ENCODE results near the gene DEK.
"Not testable (repeated sequence)": the region's sequence is repeated elsewhere in the genome, so short reads cannot be mapped to it uniquely, and the experiment has no call there.

DEK gene

DNA sequence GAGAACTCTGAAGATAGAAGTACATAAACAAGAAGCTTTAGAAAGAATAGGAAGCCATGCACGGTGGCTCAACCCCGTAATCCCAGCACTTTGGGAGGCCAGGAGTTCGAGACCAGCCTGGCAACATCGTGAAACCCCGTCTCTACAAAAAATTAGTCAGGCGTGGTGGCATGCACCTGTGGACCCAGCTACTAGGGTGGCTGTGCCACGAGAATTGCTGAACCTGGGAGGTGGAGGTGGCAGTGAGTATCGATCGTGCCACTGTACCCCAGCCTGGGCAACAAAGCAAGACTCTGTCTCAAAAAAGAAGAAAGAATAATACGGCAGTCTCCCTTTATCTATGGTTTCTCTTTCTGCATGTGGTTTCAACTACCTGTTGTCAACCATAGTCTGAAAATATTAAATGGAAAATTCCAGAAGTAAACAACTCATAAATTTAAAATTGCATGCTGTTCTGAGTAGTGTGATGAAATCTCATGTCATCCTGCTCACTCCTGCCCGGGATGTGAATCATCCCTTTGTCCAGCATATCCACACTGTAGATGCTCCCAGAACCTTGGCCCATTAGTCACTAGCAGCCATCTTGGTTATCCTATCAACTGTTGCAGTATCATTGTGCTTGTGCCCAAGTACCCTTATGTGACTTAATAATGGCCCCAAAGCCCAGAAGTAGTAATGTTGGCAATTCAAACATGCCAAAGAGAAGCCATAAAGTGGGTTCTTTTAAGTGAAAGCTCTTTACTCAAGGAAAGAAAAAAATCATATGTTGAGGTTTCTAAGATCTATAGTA lies 22.1 kb downstream of the DEK start:
- DNase-seq (ENCODE audit: extremely low spot score, insufficient read length, low read depth) (no peak), FAIRE-seq (no peak)

DNA sequence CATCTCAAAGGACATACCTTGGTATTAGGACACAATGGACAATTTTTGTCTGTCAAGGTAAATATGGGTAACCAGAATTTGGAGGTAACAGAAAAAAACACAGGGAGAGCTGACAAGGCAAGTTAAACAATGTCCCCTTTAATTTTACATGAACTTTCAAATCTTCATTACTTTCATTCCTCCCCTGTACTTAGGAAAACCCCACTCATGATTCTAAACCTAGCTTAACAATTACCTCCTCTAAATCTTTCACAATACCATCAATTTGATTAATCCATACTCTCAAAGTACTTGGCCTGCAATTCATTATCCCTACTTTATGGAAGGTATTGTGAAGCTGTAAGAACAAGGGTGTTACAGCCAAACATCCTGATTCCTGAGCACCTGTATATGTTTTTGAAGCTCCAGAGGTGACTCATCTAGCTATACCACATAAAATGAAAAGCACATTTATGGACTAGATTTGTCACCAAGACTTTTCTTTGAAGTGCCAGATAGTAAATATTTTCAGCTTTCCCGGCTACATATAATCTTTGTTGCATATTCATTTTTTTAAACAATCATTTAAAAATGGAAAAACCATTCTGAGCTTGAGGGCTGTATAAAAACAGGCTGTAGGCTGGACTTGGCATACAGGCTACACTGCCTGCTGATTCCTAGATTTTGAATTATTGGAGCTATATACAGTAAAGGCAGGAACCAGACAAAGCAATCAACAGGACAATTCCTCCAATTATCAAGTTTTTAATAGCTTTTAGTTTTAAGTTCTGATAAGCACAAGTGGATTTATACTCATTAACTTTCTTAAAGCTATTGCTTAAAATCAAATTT lies 22.9 kb downstream of the DEK start:
- no peak for DNase-seq (ENCODE audit: extremely low spot score, insufficient read length, low read depth)
- no peak for FAIRE-seq

DNA sequence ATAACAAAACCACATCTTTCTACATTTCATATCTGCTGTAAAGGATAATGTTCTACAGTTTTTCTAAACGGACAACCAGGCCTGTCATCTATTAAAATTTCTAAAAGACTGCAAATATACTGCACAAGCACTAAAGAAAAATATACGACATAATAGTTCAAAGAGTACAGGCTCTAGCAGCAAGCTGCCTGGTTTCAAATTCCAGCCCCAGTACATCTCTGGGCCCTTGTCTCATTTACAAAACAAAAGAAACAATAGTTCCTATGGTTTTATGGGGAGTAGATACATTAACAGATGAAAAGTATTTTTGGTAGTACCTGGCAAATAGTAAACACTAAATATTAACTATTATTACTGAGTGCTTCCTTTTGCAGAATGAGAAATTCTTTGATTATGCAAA lies 24.1 kb downstream of the DEK start:
- no peak for FAIRE-seq
- no peak for DNase-seq (ENCODE audit: extremely low spot score, insufficient read length, low read depth)

DNA sequence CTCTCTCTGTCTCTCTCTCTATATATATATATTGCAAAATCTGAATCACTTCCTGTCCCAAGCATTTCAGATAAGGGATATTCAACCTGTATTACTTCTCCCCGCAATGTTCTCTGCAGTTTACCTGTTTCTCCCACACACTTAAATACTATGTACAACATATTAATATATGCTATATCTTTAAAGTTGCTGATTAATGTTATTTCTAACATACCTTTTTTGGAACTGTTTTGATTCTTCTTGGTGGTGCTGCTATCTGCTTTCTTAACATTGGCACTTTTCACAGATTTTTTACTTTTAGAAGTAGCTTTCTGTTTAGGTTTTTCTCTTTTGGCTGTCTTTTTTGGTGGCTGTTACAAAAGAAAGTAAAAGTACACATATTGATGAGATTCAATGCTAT lies 27.2 kb downstream of the DEK start:
- DNase-seq (ENCODE audit: extremely low spot score, insufficient read length, low read depth) (no peak), FAIRE-seq (no peak)

DNA sequence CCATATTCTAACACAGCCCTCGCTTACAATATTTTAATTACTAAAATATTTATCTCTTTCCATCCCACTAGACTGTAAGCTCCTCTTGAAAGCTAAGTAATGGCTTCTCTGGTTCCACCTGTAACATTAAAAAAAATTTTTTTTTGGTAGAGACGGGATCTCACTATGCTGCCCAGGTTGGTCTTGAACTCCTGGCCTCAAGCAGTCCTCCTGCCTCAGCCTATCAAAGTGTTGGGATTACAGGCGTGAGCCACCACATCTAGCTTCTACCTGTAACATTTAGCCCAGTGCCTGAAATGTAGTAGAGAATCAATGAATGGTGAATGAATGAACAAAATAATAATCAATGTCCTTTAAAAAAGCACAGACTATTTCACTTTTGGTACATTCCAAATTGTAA lies 28.8 kb downstream of the DEK start:
- FAIRE-seq, result no peak
- DNase-seq (ENCODE audit: extremely low spot score, insufficient read length, low read depth), result no peak

DNA sequence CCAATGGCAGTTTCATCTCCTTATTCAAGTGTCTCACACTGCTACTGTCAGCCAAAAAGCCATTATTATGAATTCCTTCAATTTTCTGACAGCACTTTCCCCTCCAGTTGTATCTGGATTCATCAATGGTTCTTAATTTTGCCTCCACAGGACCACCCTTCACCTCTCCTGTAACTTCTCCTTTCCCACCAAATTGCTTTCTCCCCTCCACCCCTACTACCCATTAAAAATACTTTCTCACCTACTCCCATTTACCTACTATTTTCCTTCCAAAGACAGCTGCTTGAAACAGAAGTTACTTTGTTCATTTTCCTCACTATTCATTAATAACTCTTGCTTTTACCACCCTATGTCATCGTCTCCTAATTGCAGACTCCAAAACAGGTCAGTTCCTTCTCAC lies 29.8 kb downstream of the DEK start:
- DNase-seq (ENCODE audit: extremely low spot score, insufficient read length, low read depth), result no peak
- FAIRE-seq, result no peak

DNA sequence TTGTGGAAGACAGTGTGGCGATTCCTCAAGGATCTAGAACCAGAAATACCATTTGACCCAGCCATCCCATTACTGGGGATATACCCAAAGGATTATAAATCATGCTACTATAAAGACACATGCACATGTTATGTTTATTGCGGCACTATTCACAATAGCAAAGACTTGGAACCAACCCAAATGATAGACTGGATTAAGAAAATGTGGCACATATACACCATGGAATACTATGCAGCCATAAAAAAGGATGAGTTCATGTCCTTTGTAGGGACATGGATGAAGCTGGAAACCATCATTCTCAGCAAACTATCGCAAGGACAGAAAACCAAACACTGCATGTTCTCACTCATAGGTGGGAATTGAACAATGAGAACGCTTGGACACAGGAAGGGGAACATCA lies 30.6 kb downstream of the DEK start:
- not testable (repeated sequence) for FAIRE-seq; DNase-seq (ENCODE audit: extremely low spot score, insufficient read length, low read depth)

DNA sequence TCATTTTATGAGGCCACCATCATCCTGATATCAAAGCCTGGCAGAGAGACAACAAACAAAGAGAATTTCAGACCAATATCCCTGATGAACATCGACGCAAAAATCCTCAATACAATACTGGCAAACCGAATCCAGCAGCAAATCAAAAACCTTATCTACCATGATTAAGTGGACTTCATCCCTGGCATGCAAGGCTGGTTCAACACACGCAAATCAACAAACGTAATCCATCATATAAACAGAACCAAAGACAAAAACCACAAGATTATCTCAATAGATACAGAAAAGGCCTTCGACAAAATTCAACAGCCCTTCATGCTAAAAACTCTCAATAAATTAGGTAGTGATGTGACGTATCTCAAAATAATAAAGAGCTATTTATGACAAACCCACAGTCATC lies 32.5 kb downstream of the DEK start:
- not testable (repeated sequence) for FAIRE-seq; DNase-seq (ENCODE audit: extremely low spot score, insufficient read length, low read depth)

DNA sequence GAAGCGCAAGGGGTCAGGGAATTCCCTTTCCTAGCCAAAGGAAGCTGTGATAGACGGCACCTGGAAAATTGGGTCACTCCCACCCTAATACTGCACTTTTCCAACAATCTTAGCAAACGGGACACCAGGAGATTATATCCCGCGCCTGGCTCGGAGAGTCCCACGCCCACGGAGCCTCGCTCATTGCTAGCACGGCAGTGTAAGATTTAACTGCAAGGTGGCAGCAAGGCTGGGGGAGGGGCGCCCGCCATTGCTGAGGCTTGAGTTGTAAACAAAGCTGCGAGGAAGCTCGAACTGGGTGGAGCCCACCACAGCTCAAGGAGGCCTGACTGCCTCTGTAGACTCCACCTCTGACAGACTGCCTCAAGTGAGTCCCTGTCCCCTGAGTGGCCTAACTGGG lies 35.7 kb downstream of the DEK start:
- not testable (repeated sequence) for DNase-seq (ENCODE audit: extremely low spot score, insufficient read length, low read depth); FAIRE-seq

DNA sequence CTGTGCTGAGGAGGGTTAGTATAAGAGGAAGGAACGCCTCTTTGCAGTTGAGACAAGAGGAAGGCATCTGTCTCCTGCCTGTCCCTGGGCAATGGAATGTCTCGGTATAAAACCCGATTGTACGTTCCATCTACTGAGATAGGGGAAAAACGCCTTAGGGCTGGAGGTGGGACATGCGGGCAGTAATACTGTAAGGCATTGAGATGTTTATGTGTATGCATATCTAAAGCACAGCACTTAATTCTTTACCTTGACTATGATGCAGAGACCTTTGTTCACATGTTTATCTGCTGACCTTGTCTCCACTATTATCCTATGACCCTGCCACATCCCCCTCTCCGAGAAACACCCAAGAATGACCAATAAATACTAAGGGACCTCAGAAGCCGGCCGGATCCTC lies 37.2 kb downstream of the DEK start:
- FAIRE-seq; DNase-seq (ENCODE audit: extremely low spot score, insufficient read length, low read depth): not testable (repeated sequence)

DNA sequence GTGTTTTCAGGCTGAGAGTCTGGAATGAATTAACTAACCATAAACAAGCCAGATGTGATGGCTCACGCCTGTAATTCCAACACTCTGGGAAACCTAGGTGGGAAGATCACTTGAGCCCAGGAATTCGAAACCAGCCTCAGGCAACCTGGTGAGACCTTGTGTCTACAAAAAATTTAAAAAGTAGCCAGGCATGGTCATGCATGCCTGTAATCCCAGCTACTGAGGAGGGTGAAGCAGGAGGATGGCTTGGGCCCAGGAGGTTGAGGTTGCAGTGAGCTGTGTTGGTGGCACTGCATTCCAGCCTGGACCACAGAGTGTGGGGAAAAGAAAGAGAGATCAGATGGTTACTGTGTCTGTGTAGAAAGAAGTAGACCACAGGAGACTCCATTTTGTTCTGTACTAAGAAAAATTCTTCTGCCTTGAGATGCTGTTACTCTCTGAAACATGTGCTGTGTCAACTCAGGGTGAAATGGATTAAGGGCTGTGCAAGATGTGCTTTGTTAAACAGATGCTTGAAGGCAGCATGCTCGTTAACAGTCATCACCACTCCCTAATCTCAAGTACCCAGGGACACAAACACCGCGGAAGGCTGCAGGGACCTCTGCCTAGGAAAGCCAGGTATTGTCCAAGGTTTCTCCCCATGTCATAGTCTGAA lies 37.8 kb downstream of the DEK start:
- not testable (repeated sequence) for DNase-seq (ENCODE audit: extremely low spot score, insufficient read length, low read depth); FAIRE-seq

DNA sequence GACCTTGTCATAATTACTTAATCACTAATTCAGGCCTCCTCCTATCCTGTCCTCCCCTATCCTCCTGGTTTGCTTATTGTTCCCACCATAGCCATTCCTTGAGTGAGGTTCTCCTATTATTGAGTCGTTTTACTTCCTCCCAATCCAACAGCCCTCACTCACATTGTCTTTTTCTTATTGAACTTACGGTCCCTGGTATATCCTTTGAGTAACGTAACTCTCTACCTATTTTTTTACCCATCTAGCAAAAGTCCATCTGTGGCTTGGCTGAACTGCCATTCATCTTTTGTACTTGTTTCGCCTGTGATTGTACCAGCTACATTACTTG lies 43.1 kb downstream of the DEK start:
- FAIRE-seq, result no peak
- DNase-seq (ENCODE audit: extremely low spot score, insufficient read length, low read depth), result no peak

DNA sequence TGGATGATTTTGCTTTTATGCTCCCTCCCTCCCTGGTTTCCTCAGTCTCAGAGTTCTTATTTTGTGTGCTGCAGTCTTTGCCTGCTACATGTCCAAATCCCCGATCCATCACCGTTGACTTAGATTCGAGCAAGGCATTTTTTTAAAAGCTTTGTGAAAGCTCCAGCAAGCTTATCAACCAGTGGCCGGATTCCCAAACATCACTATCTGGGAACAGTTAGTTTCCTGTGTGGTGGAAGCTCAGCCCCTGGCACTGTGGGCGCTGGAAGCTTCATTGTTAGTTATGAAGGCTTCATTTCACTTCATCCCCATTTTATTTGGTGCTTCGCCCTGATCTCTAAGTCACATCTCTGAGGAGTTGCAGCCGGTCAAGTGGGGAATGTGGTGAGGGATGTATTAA lies 44.7 kb downstream of the DEK start:
- FAIRE-seq (no peak), DNase-seq (ENCODE audit: extremely low spot score, insufficient read length, low read depth) (no peak)

DNA sequence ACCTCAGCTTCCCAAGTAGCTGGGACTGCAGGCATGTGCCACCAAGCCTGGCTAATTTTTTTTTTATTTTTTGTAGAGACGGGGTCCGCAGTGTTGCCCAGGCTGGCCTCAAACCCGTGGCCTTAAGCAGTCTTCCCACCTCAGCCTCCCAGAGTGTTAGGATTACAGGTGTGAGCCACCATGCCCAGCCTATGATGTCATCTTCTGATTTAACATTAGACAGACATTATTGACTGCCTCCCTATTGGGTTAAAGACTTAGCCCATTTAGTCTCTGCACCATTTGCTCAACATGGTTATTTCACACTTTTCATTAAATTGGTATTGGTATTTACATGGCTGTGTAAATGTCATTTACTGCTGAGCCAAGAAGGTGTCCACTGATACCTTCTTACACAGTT lies 46.1 kb downstream of the DEK start:
- DNase-seq (ENCODE audit: extremely low spot score, insufficient read length, low read depth), result no peak
- FAIRE-seq, result no peak

DNA sequence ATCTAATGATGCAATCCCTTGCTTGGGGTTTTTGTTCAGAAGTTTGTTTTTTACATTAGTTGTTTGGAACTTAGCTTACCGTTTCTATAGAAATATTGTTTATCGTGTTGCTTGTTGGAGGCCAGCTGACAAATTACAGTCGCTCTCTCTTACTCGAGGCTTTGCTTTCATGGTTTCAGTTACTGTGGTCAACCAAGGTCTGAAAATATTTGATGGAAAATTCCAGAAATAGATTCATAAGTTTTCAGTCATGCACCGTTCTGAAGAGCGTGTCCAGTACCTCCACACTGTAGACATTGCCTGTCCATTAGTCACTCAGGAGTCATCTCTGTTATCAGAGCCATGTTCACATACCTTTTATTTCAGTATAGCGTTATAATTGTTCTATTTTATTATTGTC lies 47.9 kb downstream of the DEK start:
- FAIRE-seq, result no peak
- DNase-seq (ENCODE audit: extremely low spot score, insufficient read length, low read depth), result no peak

DNA sequence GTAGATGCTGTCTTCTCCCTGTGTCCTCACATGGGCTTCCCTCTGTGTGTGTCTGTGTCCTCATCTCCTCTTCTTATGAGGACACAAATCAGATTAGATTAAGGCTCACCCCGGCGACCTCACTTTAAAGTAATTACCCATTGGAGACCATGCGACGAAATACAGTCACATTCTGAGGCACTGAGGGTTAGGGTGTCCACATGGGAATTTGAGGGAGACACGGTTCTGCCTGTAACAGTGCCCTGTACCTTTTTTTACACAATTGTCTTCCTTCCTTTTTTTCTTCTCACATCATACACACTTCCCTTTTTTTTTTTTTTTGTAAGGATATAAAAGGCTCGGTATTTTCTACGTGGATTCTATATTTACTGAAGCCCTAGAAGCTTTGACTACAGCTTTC lies 48.9 kb downstream of the DEK start:
- DNase-seq (ENCODE audit: extremely low spot score, insufficient read length, low read depth) (no peak), FAIRE-seq (peak; percentile 9)

DNA sequence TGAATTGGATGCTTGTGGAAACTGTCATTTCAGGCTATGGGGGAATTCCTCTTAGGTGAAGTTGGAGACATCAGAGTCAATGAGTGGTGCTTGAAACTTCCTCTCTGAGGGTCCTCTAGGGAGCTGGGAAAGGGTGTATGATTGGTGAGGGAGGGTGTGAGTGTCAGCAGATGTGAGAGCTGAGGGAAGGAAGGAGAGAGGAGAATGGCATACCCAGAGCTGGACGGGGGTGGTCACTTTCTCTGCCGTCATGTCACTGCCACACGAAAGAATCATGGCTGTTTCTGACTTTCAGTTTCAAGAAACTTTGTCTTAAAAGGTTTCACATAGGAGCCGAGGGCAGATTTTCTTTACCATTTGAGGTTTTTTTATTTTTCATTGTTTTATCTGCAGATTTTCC lies 50.3 kb downstream of the DEK start:
- FAIRE-seq, result peak; percentile 62
- DNase-seq (ENCODE audit: extremely low spot score, insufficient read length, low read depth), result no peak

DNA sequence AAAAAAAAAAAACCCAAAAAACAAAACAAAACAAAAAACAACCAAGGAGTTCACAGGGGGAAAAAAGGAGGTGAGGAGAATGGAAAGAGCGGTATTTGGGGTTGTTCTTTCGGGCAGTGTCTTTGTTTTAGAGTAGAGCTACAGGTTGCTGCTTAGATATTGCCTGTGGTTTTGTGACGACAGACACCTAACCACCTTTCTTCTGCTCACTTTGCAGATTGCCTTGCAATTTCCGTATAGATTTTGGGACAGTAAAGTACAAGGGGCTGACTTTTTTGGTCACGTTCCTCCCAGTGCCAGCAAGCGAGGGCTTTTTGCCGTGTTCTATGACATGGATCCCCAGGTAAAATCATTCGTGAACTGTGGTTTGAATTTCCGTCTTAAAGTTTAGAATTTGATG lies 50.9 kb downstream of the DEK start:
- DNase-seq (ENCODE audit: extremely low spot score, insufficient read length, low read depth), result no peak
- FAIRE-seq, result no peak

DNA sequence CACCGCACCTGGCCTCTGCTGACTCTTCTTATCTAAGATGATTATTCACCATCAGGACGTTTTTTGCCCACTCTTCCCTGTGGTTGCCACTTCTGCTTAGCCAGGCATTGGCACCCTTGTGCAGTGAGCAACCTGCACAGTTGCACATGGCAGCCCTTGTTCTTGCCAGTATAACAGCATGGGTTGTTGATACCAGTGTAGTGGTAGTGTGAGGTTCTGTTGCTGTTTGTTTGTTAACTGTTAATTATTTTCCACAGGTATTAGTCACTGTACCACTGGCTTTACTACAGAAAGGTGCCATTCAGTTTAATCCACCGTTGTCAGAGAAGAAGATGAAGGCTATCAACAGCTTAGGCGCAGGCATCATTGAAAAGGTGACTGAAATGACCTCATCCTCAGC lies 52.1 kb downstream of the DEK start:
- FAIRE-seq, result no peak
- DNase-seq (ENCODE audit: extremely low spot score, insufficient read length, low read depth), result no peak

DNA sequence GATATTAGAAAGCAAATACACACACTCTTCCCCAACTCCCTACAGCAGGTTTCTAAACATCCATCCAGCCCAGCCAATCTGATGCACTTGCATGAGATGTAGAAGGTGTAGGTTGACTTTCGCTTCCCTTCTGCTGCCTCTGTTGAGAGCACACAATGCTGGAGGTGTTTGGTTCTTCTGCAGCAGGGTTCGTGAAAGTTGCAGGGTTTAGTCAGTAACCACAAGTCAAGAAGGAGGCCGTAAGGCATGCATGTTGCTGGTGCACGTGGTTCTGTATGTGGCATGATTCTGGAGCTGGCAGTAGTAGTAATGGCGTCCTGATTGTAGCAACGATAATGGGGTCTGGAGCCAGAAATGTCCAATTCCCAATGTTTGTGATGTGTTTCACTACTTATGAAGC lies 53.0 kb downstream of the DEK start:
- peak; percentile 95 for FAIRE-seq
- DNase-seq (ENCODE audit: extremely low spot score, insufficient read length, low read depth), result peak; percentile 36

DNA sequence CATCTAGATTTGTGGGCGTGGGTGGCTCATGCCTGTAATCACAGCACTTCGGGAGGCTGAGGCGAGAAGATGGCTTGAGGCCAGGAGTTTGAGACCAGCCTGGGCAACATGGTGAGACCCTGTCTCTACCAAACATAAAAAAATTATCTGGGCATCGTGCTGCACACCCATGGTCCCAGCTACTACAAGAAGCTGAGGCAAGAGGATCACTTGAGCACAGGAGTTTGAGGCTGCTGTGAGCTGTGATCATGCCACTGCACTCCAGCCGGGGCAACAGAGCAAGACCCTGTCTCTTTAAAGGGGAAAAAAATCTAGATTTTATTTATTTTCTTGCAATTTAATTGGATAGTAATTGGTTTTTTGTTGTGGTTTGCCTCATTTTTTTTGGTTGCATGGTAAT lies 53.6 kb downstream of the DEK start:
- DNase-seq (ENCODE audit: extremely low spot score, insufficient read length, low read depth) (no peak), FAIRE-seq (no peak)
